Measurements from ENCODE around the gene ILK. TPM values are rescaled to one million over a fixed set of nuclear protein-coding genes. Genes with fewer than 3 reads are reported as not detected.
A peak's percentile ranks its signal among the peaks of the same experiment; 100 is the strongest.

The ILK gene
- total and polyA plus RNA-seq, 2 of the 13 experiments (the other 11 are each of a cell fraction or from before 2014, with no cell fraction given): 70.3 to 108 TPM

- TF ChIP-seq, protein P1, sequence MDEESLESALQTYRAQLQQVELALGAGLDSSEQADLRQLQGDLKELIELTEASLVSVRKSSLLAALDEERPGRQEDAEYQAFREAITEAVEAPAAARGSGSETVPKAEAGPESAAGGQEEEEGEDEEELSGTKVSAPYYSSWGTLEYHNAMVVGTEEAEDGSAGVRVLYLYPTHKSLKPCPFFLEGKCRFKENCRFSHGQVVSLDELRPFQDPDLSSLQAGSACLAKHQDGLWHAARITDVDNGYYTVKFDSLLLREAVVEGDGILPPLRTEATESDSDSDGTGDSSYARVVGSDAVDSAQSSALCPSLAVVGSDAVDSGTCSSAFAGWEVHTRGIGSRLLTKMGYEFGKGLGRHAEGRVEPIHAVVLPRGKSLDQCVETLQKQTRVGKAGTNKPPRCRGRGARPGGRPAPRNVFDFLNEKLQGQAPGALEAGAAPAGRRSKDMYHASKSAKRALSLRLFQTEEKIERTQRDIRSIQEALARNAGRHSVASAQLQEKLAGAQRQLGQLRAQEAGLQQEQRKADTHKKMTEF (CRISPR knock-in tag; IDR thresholded peaks at IDR 0.05): no peak
- TF ChIP-seq IKZF4 (CRISPR knock-in tag; IDR thresholded peaks at IDR 0.05; ENCODE audit: borderline replicate concordance, low read depth, not compliant biosample characterization) (no peak), PITX1 (CRISPR knock-in tag; IDR thresholded peaks at IDR 0.05) (0 out of 2 replicates have a peak, but pooled peaks have one; percentile 18), ZNF18 (CRISPR knock-in tag; IDR thresholded peaks at IDR 0.05; ENCODE audit: insufficient replicate concordance) (peak; percentile 50), ZNF766 (CRISPR knock-in tag; IDR thresholded peaks at IDR 0.05; ENCODE audit: borderline replicate concordance) (no peak), HOXA7 (CRISPR knock-in tag; IDR thresholded peaks at IDR 0.05) (no peak), ZNF607 (CRISPR knock-in tag; IDR thresholded peaks at IDR 0.05; ENCODE audit: borderline replicate concordance) (no peak), GATAD1 (CRISPR knock-in tag; IDR thresholded peaks at IDR 0.05) (no peak; the same call in 1 of the 2 replicates), ZNF180 (CRISPR knock-in tag; IDR thresholded peaks at IDR 0.05; ENCODE audit: borderline replicate concordance, low read depth) (no peak), RBM39 (IDR thresholded peaks at IDR 0.05; ENCODE audit: low read depth, low read length, poor library complexity, severe bottlenecking) (no peak), ZNF737 (CRISPR knock-in tag; IDR thresholded peaks at IDR 0.05; ENCODE audit: borderline replicate concordance) (no peak), AGO2 (optimal IDR thresholded peaks at IDR 0.05; ENCODE audit: low read depth, low read length) (no peak), SCMH1 (CRISPR knock-in tag; IDR thresholded peaks at IDR 0.05; ENCODE audit: borderline replicate concordance) (no peak), ZNF776 (CRISPR knock-in tag; IDR thresholded peaks at IDR 0.05) (no peak), NAIF1 (CRISPR knock-in tag; IDR thresholded peaks at IDR 0.05; ENCODE audit: borderline replicate concordance) (no peak), TEAD3 (CRISPR knock-in tag; optimal IDR thresholded peaks at IDR 0.05; ENCODE audit: borderline replicate concordance) (peak; percentile 15), HCFC1 (IDR thresholded peaks at IDR 0.05; ENCODE audit: low read depth, low read length) (no peak), NFYB (CRISPR knock-in tag; IDR thresholded peaks at IDR 0.05) (no peak), SMARCC2 (IDR thresholded peaks at IDR 0.05) (no peak), MIXL1 (CRISPR knock-in tag; IDR thresholded peaks at IDR 0.05) (0 out of 2 replicates have a peak, but pooled peaks have one; percentile 28), HHEX (CRISPR knock-in tag; IDR thresholded peaks at IDR 0.05) (no peak)
- TF ChIP-seq, protein P2, sequence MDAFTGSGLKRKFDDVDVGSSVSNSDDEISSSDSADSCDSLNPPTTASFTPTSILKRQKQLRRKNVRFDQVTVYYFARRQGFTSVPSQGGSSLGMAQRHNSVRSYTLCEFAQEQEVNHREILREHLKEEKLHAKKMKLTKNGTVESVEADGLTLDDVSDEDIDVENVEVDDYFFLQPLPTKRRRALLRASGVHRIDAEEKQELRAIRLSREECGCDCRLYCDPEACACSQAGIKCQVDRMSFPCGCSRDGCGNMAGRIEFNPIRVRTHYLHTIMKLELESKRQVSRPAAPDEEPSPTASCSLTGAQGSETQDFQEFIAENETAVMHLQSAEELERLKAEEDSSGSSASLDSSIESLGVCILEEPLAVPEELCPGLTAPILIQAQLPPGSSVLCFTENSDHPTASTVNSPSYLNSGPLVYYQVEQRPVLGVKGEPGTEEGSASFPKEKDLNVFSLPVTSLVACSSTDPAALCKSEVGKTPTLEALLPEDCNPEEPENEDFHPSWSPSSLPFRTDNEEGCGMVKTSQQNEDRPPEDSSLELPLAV (CRISPR knock-in tag; conservative IDR thresholded peaks at IDR 0.05; ENCODE audit: low read depth): no peak
- TF ChIP-seq, protein P3, sequence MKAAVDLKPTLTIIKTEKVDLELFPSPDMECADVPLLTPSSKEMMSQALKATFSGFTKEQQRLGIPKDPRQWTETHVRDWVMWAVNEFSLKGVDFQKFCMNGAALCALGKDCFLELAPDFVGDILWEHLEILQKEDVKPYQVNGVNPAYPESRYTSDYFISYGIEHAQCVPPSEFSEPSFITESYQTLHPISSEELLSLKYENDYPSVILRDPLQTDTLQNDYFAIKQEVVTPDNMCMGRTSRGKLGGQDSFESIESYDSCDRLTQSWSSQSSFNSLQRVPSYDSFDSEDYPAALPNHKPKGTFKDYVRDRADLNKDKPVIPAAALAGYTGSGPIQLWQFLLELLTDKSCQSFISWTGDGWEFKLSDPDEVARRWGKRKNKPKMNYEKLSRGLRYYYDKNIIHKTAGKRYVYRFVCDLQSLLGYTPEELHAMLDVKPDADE (CRISPR knock-in tag; IDR thresholded peaks at IDR 0.05): no peak
Observed at GRCh38 chr11:6604081-6604626, 580 bp downstream of the ILK start (continued).
